Nasal cavity respiratory epithelium epithelial cell of viscerocranial mucosa (primary cell): Measurements from ENCODE around the gene TMPO. TPM values are rescaled to one million over a fixed set of nuclear protein-coding genes. Genes with fewer than 3 reads are reported as not detected.

Experiments
- total RNA-seq: library from RNA; depleted of rRNA; stranded (reverse); fragments of >200 nt; gene quantifications from 2 replicates; pipeline ENCODE4 v1.2.3, GENCODE V29; 2014

The TMPO gene
- total RNA-seq: 59.7 and 60.1 TPM in 2 replicates

GRCh38 chr12:98515287-98516110 is at the start of gene TMPO:
Gene TMPO (plus strand): TSS chr12:98515590. CDS start chr12:98515868, 278 bp downstream.

GRCh38 chr12:98593351-98594049 is 78.1 kb downstream of the TMPO start, which contains the start of gene SLC25A3:
Gene SLC25A3 (plus strand): TSS chr12:98593686. CDS start chr12:98593979, 293 bp downstream.

Other genes with a start within 250 kb of the TMPO start
- 473 and 548 TPM in 2 replicates for gene SLC25A3, start 78.1 kb downstream of the TMPO start, total RNA-seq
- gene IKBIP, start 129.2 kb downstream of the TMPO start, total RNA-seq: 5.5 and 16.0 TPM in 2 replicates
- 6.2 and 14.3 TPM in 2 replicates for gene APAF1, start 129.7 kb downstream of the TMPO start, total RNA-seq